Measurements from ENCODE around the gene CAMK2N1.
"Not testable (repeated sequence)": the region's sequence is repeated elsewhere in the genome, so short reads cannot be mapped to it uniquely, and the experiment has no call there.

CAMK2N1 gene

DNA sequence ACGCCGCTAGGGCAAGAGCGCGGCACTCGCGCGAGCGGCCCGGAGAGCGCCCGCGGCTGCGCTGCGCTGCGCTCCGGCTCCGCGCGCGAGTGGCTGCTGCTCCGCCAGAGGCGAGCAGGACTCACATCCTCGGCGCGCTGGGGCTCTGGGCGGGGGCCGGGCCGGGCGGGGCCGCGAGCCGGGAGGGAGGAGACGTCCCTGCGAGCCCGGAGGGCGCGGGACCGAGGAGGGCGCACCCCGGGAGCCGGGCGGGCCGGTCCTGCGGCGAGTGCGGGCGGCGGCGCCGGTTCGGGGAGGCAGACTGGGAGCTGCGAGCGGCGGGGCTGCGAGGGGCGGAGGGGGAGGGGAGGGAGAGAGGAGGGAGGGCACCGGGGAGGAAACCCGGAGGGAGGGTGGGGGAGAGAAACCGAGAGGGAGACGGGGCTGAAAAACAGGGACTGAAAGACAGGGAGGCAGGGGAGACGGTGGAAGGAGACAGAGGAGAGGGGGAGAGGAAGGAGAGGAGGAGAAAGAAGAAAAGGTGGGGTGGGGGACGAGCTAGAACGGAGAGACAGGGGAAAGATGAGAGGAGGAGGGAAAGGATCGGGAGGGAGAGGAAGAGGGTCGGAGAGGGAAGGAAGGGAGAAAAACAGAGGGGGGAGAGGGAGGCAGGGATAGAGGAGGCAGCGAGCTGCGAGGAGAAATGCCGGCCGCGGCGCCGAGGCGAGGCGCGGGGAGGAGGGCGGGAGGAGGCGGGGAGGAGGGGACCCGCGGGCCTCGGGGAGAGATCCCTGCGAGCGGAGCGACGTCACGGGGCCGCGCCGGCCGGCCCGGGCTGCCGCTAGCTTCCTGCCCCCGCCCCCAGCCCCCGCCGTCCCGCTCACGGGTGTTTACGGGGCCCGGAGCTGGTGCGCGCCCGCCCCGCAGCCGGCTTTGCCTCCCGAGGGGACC, at the start of gene CAMK2N1:
Gene CAMK2N1 (minus strand): TSS at position 684 of the 930 bp plus-strand sequence. CDS start 831 bp downstream, outside the sequence.
- peak; percentile 87 for DNase-seq

DNA sequence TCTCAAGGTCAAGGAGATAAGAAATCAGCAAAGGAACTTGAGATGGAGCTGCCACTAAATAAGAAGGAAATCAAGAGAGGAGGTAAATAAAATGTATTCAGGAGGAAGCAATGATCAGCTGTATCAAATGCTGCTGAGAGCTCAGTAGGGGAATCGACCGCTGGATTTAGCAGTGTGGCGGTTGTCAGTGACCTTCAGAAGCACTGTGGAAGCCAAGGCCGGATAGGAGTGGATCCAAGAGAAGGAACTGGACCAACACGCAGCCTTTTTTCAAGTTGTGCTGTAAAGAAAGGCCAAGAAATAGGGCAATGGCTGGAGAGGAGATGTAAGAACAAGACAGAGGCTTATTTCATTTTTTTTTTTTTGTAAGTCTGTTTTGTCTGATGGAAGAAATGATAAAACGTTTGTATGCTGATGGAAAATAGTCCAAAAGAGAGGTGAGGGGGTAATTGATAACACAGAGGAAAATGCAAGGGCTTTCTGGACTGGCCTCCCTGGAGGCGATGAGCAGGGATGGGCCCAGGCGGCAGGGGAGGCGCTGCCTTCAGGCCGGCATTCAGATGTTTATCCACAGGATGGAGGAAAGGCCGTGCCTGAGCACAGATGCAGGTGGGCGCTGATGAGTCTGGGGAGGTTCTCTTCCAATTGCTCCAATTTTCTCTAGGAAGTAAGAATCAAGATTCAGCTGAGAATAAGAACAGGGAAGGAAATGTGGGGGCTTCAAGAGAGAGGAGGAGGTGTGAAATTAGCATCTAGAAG, 48.8 kb upstream of the CAMK2N1 start:
- DNase-seq, result no peak

DNA sequence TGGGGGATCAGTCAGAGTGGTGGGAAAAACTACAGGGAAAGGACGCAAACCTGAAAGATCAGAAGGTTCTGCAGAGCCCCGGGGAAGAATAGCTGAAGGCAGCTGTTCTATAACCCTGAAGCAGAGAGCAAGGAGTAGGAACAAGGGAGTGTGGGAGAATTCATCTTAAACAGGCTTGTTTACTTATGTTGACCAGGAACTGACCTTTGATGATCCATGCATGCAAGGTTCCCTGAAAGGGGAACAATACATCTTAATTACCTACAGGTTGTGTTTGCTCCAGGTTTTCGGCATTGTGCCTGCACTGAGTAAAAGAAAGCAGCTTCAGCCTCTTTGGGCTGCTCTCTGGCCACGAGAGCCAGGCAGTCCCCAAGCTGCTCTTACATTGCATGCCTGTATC, 47.6 kb upstream of the CAMK2N1 start:
- DNase-seq, result no peak

GRCh38 chr1:20530901-20531300, 44.9 kb upstream of the CAMK2N1 start:
- no peak for DNase-seq

DNA sequence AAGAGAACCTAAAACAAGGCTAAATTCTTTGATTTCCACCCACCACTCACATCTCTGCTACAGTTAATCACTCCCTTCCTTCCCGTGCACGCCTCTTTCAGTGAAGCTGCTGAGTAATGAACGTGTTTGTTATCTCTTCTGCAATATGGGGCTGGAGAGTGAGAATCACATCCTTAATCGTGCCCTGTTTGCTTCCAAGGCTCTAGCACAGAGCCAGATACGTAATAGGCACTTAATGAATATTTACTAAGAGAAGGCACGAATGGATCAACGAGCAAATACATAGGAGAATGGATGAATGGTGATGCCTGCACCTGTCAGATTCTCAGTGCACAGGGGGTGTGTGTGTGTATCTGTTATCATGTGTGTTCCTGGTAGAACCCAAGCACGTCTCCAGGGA, 44.3 kb upstream of the CAMK2N1 start:
- DNase-seq, result no peak

GRCh38 chr1:20528221-20528620, 42.2 kb upstream of the CAMK2N1 start:
- no peak for DNase-seq

DNA sequence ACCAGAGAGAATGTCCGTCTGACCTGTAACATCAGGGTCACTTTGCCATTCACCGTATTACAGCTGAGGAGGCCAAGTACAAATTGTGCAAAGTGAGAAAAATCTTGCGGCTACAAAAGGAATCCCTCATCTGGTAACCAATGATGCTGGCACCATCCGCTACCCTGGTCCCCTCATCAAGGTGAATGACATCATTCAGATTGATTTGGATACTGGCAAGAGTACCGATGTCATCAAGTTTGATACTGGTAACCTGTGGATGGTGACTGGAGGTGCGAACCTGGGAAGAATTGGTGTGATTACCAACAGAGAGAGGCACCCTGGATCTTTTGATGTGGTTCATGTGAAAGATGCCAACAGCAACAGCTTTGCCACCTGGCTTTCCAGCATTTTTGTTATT, 40.3 kb upstream of the CAMK2N1 start:
- DNase-seq, result no peak

- peak; percentile 75 for DNase-seq
Measured at GRCh38 chr1:20521960-20522861, 36.2 kb upstream of the CAMK2N1 start.

DNA sequence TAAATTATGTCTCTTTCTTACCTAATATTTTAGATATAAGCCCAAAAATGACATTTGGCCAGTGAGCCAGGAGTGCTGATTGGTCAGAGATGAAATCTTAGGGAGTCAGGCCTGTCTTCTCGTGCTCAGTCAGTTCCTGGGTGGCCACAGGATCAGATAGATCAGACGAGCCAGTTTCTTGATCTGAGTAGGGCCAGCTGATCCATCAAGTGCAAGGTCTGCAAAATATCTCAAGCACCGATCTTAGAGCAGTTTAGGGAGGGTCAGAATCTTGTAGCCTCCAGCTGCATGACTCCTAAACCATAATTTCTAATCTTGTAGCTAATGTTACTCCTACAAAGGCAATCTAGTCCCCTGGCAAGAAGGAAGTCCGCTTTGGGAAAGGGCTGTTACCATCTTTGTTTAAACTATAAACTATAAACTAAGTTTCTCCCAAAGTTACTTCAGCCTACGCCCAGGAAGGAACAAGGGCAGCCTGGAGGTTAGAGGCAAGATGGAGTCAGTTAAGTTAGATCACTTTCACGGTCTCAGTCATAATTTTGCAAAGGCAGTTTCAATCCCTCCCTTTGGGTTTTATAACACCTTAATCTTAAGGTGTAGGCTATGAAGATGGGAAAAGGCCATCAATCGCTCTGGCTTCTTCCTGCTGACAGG, 33.7 kb upstream of the CAMK2N1 start:
- not testable (repeated sequence) for DNase-seq

- DNase-seq, result peak; percentile 10
Measured at GRCh38 chr1:20511518-20512428, 25.8 kb upstream of the CAMK2N1 start.

GRCh38 chr1:20508411-20508771, 22.4 kb upstream of the CAMK2N1 start:
- no peak for DNase-seq

DNA sequence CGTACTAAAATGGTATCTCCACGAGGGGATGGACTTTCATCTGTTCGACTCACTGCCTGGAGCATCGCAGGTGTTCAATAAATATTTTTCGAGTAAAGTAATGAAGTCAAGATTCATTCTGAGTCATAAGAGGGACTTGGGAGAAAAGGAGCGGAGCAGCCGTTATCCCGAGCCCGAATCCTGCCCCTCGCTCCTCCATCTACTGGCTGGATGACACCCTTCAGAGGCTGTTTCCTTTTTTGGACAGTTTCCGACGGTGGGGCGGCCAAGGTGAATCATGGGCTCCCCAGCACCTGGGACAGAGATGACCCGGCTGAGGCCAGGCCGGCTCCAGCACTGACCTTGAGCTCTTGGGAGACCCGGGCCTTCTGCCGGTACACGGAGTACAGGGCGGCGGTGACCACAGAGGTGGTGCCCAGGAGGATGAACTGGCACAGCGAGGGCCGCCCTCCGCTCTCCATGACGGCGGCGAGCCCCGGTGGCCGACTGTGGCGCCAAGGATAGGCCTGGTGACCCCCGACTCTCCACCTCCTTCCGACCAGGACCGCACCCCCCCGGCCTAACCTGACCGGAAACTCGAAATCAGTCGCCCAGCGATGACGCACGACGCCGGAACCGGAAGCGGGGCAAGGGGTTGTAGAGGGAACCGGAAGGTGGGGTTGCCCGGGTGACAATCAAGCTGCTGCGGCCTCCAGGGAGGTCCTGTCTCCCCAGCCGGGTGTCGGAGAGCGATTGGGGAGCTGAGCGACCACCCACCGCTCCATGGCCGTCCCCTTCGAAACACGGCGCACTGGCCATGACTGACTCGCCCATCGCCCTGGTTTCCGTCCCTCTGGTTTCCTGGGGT, 21.8 kb upstream of the CAMK2N1 start, which contains the start of gene MUL1:
Gene MUL1 (minus strand): TSS at position 588 of the 847 bp plus-strand sequence. CDS start 127 bp downstream, at position 461.
- DNase-seq, result peak; percentile 93

DNA sequence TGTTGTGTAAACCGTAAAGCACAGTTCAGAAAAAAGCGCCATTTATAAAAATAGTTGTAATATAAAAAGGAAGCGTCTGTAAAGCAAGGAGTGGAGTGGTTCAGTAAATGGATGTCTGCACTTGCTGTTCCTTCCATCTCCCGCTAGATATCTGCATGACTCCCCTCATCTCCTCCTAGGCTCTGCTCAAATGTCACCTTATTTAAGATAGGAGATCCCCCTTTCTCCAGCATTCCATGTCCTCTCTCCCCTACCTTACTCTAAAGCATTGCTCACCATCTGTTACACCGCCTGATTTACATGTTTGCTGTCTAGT, 21.2 kb upstream of the CAMK2N1 start:
- no peak for DNase-seq

DNA sequence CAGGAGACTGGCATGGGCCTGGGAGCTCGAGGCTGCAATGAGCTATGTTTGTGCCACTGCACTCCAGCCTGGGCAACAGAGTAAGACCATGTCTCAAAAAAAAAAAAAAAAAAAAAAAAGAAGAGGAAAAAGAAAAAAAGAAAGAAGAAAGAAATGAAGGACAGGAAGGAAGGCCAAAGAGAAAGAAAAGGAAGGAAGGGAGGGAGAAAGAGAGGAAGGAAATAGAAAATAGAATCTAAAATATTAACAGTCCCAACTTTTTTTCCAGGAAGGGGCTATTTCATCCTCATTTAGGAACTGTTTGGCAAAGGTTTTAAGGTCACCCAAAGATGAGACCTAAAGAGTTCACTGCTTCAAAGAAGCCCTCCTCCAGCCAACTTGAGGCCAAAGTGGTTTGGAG, 19.5 kb upstream of the CAMK2N1 start:
- no peak for DNase-seq

DNA sequence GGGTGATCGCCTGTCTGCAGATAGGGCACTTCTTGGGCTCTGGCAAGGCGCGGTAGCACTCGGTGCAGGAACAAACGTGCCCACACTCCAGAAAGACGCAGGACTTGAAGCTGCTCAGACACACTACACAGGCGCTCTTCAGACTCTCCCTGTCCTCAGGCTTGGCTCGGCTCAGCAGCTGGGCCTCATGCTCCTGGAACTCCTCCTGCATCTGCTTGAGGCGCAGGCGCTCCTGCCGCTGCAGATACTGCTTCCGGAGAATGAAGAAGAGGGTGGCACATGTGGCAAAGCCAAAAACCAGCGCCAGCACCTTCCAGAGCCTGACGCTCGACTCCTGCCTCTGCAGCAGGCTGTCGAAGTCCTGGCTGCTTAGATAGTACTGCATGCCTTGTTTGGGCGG, 14.7 kb upstream of the CAMK2N1 start:
- no peak for DNase-seq

DNA sequence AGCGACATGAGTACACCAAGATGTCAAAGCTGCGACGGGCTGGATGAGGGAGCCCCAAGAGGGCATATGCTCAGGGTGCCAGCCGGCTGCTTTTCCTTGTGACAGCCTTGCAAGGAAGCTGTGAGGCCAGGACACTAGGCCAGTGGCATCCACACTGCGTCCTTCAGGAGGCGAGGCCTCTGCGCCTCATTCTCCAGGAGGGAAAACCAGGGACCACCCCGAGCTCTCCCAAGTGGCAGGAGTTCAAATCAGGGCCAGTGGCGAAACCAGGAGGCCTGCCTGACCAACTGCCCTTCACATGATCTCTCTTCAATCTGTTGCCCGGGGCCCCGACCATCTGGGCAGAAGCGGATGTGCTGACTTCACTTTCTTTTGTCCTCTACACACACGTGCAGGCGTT, 13.7 kb upstream of the CAMK2N1 start:
- no peak for DNase-seq

- no peak for DNase-seq
Measured at GRCh38 chr1:20499105-20499504, 13.1 kb upstream of the CAMK2N1 start.

GRCh38 chr1:20498116-20498515, 12.1 kb upstream of the CAMK2N1 start:
- DNase-seq, result no peak

- DNase-seq, result no peak
Measured at GRCh38 chr1:20497506-20497905, 11.5 kb upstream of the CAMK2N1 start.

DNA sequence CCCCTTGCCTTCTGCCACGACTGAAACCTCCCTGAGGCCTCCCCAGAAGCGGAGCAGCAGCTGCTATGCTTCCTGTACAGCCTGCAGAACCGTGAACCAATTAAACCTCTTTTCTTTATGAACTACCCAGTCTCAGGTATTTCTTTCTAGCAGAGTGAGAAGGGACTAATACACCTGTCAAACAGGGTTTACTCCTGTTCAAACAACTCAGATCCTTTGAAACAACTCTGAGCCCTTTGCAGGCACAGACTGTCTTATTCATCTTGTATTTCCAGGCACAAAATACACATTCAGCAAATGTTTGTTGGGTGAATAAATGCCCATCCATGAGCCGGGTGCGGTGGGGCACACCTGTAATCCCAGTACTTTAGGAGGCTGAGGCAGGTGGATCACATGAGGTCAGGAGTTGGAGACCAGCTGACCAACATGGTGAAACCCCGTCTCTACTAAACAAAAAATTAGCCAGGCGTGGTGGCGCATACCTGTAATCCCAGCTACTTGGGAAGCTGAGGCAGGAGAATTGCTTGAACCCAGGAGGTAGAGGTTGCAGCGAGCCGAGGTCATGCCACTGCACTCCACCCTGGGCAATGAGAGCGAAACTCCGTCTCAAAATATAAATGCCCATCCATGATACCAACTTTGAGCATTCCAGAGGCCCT, 10.8 kb upstream of the CAMK2N1 start:
- not testable (repeated sequence) for DNase-seq
